Limb (tissue), 2 donors: ENCODE data around the gene ALAD.
A peak's percentile ranks its signal among the peaks of the same experiment; 100 is the strongest.

ENCODE experiments used
- DNase-seq, 2 donors: peaks; one replicate each; pipeline ENCODE4 v3.0.0-alpha.2; 2016; ENCODE audit errors: extremely low spot score in 2 of 2

ALAD gene

DNA sequence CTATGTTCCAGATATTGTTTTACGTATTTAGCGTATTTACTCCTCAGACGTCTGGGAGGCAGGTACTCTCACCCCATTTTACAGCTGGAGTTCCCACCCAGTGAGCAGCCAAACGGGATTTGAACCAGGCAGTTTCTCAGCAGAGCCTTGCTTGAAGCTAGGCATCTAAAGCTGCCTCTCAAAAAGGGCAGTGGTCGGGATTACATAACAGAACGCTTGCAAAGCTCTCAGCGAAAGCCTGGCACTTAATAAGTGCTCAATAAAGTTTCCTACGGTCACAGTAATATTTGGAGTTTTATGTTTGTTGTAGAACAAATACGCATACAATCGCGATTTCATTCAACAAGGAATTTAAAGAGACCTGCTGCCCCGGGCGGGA lies 52.0 kb downstream of the ALAD start:
- no peak for DNase-seq

DNA sequence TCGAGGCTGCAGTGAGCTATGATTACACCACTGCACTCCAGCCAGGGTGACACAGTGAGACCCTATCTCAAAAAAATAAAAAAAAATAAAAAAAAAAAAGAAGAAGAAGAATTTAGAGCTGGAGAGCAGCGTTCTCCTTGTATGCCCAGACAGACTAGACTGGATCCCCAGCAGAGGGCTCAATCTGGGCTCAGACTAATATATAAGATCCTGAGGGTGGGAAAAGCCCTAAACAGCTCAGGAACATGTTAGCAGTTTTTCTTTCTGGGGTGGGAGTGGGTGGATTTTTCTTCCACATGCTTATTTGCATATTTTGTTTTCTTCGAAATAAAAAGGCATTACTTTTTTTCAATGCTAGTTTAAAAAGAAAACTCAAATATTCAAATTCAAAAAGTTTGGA lies 52.6 kb downstream of the ALAD start:
- DNase-seq: no peak

DNA sequence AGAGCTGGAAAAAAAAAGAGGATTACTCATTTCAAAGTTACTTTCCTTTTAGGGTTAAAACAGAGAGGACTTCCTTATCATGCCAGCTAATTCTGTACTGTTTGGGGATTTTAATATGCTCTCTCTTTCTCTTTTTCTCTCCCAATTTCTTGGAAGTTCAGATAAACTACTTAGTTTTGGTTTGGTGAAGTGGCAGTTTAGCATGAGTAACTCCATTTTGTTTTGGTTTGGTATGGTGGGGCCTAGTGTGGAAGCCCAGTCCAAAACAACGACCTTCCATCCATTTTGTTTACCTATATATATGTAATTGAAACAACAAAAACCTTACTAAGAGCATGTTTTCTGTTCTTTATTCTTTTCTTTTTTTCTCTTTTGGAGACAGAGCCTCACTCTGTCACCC lies 55.4 kb downstream of the ALAD start:
- DNase-seq: no peak

DNA sequence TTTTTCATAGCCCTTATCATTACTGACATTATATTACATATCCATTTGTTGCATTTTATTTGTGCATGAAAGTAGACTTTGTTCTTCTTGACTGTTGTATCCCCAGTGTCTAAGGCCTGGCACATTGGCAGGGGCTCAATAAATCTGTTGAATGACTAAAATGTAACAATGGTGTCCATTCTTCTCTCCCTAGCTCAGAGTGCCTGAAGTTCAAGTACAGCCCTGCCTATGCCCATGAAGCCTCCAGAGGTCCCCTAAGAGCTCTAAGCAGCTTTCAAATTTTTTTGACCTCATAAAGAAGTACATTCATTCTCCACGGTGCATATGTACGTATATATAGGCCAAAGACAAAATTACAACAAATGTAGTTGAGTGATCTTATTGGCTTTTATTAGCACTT lies 55.9 kb downstream of the ALAD start:
- DNase-seq: no peak

DNA sequence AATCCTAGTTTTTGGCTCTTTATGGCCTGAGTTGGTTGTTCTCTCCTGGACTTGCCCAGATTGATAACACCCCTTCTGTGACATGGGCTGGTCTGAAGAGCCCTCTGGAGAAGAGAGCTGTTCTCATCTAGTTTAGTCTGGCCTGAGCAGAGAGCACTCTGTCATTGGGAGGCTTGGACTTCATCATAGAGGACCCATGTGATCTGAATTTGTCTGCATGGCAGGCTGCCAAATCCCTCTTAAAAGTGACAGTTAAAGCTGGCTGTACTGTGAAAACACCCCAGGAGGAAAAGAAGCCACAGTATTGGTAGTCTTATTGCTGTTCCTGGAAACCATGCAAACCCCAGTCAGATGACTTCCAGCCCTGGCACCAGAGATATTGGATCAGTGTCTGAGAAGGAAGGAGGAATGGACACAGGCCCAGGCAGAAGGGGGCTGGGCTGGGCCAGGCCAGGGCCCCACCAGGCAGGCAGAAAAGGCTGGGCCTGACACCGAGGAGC lies 57.3 kb downstream of the ALAD start:
- peak; percentile 60 to 68 for DNase-seq

DNA sequence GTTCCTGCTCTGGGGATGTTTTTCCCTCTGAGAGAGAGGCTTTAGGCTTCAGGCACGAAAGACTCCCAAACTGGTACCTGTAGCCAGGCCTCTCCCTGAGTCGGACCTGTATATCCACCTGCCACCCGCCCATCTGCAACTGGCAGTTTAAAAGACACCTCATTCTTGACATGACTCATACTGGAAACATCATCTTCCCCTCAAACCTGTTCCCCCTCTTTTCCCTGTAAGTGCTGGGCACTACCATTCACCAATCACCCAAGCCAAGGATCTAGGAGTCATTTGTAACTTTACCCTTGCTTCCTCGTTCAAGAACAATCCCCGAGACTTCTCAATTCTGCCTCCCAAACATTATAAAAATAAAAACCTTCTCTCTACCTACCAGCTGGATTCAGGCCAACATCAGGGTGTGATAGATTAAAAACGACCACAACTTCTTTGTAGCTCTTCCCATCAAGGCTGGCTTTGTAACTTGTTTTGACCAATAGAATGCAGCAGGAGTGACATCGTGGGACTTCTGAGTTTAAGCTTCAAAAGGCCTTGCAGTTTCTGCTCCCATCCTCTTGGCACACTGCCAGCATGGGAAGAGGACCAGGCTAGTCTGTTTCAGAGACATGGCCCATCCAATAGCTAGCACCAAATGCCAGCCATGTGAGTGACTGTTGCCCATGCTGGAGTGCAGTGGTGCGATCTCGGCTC lies 59.2 kb downstream of the ALAD start:
- no peak for DNase-seq

DNA sequence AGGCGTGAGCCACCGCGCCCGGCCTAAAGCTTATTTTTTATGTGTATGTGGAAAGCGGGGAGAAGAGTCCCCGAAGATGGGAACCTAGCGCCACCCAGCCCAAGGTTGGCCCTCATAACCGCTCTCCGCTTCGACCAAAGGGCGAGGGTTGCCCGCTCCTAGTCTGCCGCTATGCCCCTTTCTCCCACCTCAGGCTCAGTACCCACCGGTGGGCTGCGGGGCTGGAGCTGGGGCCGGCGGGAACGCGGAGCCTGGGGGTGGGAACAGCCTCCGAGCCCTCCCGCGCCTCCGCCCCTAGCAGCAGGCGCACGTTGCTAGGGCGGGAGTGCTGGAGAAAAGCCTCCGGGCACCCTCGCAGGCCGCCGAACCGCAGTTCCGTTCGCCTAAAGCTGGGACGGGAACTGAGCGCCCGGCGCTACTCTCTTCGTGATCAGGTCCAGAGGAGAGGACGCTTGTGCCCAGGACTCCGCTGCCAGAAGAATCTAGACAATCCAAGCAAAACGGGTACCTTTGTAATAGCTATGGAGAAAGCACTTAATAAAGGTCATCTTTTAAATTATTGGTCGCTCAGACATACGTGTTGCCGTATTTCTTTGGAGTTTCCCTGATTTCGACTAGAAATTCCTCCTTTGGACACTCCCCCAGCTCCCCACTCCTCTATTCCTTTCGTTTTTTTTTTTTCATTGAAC lies 60.9 kb downstream of the ALAD start, which contains the start of gene WDR31:
WDR31 (minus strand) TSS at position 265 of the 689 bp plus-strand sequence. CDS start 8,253 bp downstream, outside the sequence.
- DNase-seq: peak; percentile 86 to 93

DNA sequence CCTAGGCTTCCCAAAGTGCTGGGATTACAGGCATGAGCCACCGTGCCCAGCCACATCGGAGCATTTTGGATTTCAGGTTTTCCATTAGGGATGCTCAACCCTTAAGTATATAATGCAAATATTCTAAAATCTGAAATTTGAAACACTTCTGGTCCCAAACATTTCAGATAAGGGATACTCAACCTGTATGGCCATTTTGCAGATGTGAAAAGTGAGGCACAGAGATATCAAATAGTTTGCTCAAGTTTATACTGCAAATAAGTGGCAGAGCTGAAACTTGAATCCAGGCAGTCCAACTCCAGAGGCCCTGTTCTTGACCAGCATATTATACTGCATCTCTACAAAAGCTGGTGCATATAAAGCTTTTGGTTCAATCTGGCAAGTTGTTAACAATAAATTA lies 63.4 kb downstream of the ALAD start:
- DNase-seq: no peak
